ENCODE measurements around the gene CCDC6. TPM values are rescaled to one million over a fixed set of nuclear protein-coding genes. Genes with fewer than 3 reads are reported as not detected.

The CCDC6 gene
- total and polyA plus RNA-seq, 2 of the 4 experiments (the other 2 are of a cell fraction) = 21.8 to 30.8 TPM

DNA sequence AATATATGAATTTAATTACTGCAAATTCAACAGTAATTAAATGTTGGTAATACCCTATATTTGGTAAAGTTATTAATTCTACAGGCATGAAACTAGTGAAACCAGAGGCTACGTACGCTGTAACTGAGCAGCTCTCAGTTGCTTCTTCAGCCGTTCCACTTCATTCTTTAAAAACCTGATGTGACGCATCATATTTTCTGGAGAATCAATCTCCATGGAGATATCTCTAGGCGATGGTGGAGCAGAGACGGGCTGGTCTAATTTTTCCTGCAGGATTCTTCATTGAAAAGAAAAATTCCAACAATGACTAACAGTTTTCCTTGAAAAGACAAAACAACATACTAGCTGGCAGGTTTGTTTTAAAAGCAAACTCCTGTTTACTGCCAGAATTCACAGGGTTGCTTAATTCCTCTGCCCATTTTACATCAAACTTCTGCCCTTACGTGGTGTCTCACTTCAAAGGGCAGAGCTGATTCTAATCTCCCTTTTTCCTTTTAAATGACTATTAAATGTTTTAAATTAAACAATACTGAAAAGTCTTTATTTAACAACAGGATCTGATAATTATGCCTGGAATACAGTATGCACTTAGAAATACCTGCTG, 93.7 kb downstream of the CCDC6 start:
- CTCF ChIA-PET = interaction anchor here (1.3 kb wide), 1 partner anchor 18 kb away, joined by 5 read pairs; no protein-coding TSS in a partner anchor
- 81% methylated on average over 4 of the region's 7 CpGs; no CpG with 5 or more reads in 1 of the 2 experiments for WGBS, 2 experiments (ENCODE audit: extremely low coverage in 2 of 2, insufficient read length in 1 of 2)
- no peak overlapping the region for H3K27ac ChIP-seq (ENCODE audit: insufficient read depth, low read length)

More for the DNA sequence above, 93.7 kb downstream of the CCDC6 start:
- Histone ChIP-seq H2BK20ac (ENCODE audit: low read depth, low read length) (no peak overlapping the region), H3K23ac (ENCODE audit: low read depth, low read length) (no peak overlapping the region), H2BK15ac (ENCODE audit: low read depth, low read length) (no peak overlapping the region), H2BK120ac (ENCODE audit: low read depth, low read length) (no peak overlapping the region), H3K14ac (replicated peaks; ENCODE audit: low read depth, low read length) (no peak overlapping the region), H3K4me2 (ENCODE audit: low read depth, low read length) (no peak overlapping the region), H3K56ac (ENCODE audit: extremely low read depth, insufficient read depth, low read length) (no peak overlapping the region), H3K79me1 (ENCODE audit: low read depth in 1 of 2, low read length in 2 of 2) (peaks cover 3 to 21% of the 10 kb centered on the region in 2 experiments; a peak in 2 of 4 replicates), H2AFZ (replicated peaks; ENCODE audit: low read length, poor library complexity) (no peak overlapping the region), H3K18ac (ENCODE audit: low read depth, low read length) (no peak overlapping the region), H3K4ac (ENCODE audit: low read depth, low read length) (no peak overlapping the region), H3K9me1 (ENCODE audit: insufficient read depth, low read length) (peaks cover 3% of the 10 kb centered on the region; the same call in 1 of the 2 replicates), H3K36me3 (ENCODE audit: control insufficient read depth, insufficient read depth, low read length) (peaks cover 13% of the 10 kb centered on the region), H2BK5ac (ENCODE audit: low read depth, low read length, poor library complexity, severe bottlenecking) (no peak overlapping the region), H3K4me3 (ENCODE audit: insufficient read depth, low read depth, low read length) (no peak overlapping the region), H3K9me3 (ENCODE audit: control insufficient read depth, insufficient read depth, low read length) (no peaks in the 10 kb centered on the region), H3K27me3 (ENCODE audit: control insufficient read depth, insufficient read depth, low read length) (no peaks in the 10 kb centered on the region), H3K9ac (ENCODE audit: low read depth, low read length) (no peak overlapping the region), H4K91ac (ENCODE audit: insufficient read depth, low read depth, low read length) (no peak overlapping the region), H3K4me1 (ENCODE audit: control insufficient read depth, insufficient read depth, low read length) (peaks cover 1% of the 10 kb centered on the region; the same call in 1 of the 2 replicates), H2AK9ac (replicated peaks; ENCODE audit: low read depth, low read length, poor library complexity) (no peak overlapping the region), H4K20me1 (ENCODE audit: insufficient read depth, low read length) (no peaks in the 10 kb centered on the region), H4K5ac (ENCODE audit: low read depth, low read length) (no peak overlapping the region), H4K8ac (ENCODE audit: low read depth in 2 of 2, low read length in 2 of 2) (no peak overlapping the region), H2AK5ac (ENCODE audit: low read depth, low read length) (no peak overlapping the region)
- intact Hi-C loops (cut with micrococcal nuclease) (no loop called here), dilution Hi-C loops (cut with HindIII; ENCODE audit: low sequenced_read_pairs, unreplicated experiment) (no loop called here), in situ Hi-C loops (cut with MboI; ENCODE audit: low sequenced_read_pairs) (no loop called here)
- no peak for TF ChIP-seq BHLHE40 (IDR thresholded peaks at IDR 0.05; ENCODE audit: low read depth, low read length)
- ATAC-seq (ENCODE audit: low read depth) (no peak), DNase-seq (no peak)
- BruUV-seq (replicated peaks) = no TSS peak
- POLR2A ChIA-PET (ENCODE audit: unreplicated experiment) = no interaction called here

Data from IMR-90 (cell line).